ENCODE results near the gene TMX2. TPM values are rescaled to one million over a fixed set of nuclear protein-coding genes. Genes with fewer than 3 reads are reported as not detected.

The TMX2 gene
- total RNA-seq, 4 donors from 2014 or later, result 29.1 to 54.9 (median 40.5) TPM

DNA sequence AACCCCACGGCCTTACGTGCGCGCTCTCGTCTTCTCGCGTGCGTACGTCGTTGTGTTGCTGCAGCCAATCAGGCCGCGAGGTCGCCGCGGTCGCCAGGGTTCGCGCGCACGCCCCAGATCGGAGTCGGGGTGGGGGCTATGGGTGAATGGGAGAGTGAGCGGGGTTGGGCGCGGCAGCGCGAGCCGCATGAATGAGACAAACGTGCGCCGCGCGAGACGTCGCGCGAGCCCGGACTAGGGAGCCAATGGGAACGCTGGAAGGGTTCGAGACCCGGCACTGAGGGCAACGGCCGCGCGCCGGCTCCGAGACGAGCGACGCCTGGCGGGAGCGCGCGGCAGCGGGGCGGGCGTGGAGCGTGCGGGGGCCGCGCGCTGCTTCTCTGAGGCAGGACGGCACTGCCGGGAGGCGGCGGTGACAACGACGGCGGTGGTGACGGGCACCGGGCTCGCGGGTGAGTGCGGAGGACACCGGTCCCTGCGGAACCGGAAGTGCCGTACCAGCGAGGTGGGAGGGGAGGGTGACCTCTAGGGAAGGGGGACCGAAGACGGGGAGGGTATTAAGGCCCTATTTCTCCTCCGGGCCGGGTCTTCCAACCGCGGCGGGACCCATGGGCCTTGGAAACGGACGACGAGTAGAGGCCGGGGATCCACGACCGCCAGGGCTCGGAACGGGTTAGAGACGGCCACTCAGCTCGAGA, 44.5 kb upstream of the TMX2 start, which contains the start of gene ZDHHC5:
Gene ZDHHC5 (plus strand): TSS at position 379 of the 698 bp plus-strand sequence. CDS start 4,977 bp downstream, outside the sequence.
- H3K27me3 ChIP-seq, result no peaks in the 10 kb centered on the region
- peak within 1 kb of the TSS; percentile 70 to 85 (median 76) for H3K4me3 ChIP-seq
- peaks cover 19 to 34% of the 10 kb centered on the region in 2 donors for H3K4me1 ChIP-seq
- H3K27ac ChIP-seq, result peak within 1 kb of the TSS; percentile 92 to 97 (median 94)
- peaks cover 0 to 13% of the 10 kb centered on the region in 2 donors for H3K36me3 ChIP-seq
- peak; percentile 99 for DNase-seq
- ATAC-seq, result peak; percentile 90 to 92
- H3K9me3 ChIP-seq, result no peaks in the 10 kb centered on the region
- in situ Hi-C loops (cut with MboI; ENCODE audit: low sequenced_read_pairs in 4 of 4), result loop anchor here in 1 of 4 donors (25.0 kb wide), 1 partner anchor 919 kb away; the partner anchor contains the start of genes LPXN and ZFP91
- TF ChIP-seq POLR2A (IDR thresholded peaks at IDR 0.05), result peak; percentile 81 to 85
- peak in 4 of 5 experiments; percentile 35 to 79 (median 69) for TF ChIP-seq CTCF (IDR thresholded peaks at IDR 0.05 in 4 of 5, conservative IDR thresholded peaks at IDR 0.05 in 1 of 5)
- intact Hi-C loops (cut with DNase I; ENCODE audit: low total_unique reads), result loop anchor here (1.0 to 5.0 kb wide), 7 partner anchors 11 to 911 kb away; partner anchors contain the start of genes CLP1, CTNND1, MED19 and SELENOH

GRCh38 chr11:57668434-57668782, 44.0 kb upstream of the TMX2 start:
- intact Hi-C loops (cut with DNase I; ENCODE audit: low total_unique reads), result loop anchor here (5.0 kb wide), 1 partner anchor 341 kb away; no protein-coding TSS in a partner anchor
- no peaks in the 10 kb centered on the region for H3K27me3 ChIP-seq
- in situ Hi-C loops (cut with MboI; ENCODE audit: low sequenced_read_pairs in 4 of 4), result loop anchor here in 1 of 4 donors (25.0 kb wide), 1 partner anchor 919 kb away; the partner anchor contains the start of genes LPXN and ZFP91
- peaks cover 19 to 34% of the 10 kb centered on the region in 2 donors for H3K4me1 ChIP-seq
- peak overlapping the region; percentile 92 to 97 (median 94) for H3K27ac ChIP-seq
- no peaks in the 10 kb centered on the region for H3K9me3 ChIP-seq
- DNase-seq, result no peak
- TF ChIP-seq POLR2A (IDR thresholded peaks at IDR 0.05) (no peak), CTCF (IDR thresholded peaks at IDR 0.05 in 4 of 5, conservative IDR thresholded peaks at IDR 0.05 in 1 of 5) (no peak)
- peak; percentile 15 to 18 for ATAC-seq
- H3K4me3 ChIP-seq, result peak overlapping the region; percentile 64 to 85 (median 76)
- H3K36me3 ChIP-seq, result peaks cover 0 to 16% of the 10 kb centered on the region in 2 donors

GRCh38 chr11:57674251-57674650, 38.1 kb upstream of the TMX2 start:
- in situ Hi-C loops (cut with MboI; ENCODE audit: low sequenced_read_pairs in 4 of 4), result loop anchor here in 1 of 4 donors (25.0 kb wide), 1 partner anchor 913 kb away; the partner anchor contains the start of genes LPXN and ZFP91

More at GRCh38 chr11:57674251-57674650, 38.1 kb upstream of the TMX2 start:
- H3K4me3 ChIP-seq, result no peak overlapping the region
- no peaks in the 10 kb centered on the region for H3K9me3 ChIP-seq
- DNase-seq (no peak), ATAC-seq (no peak)
- no peak for TF ChIP-seq POLR2A (IDR thresholded peaks at IDR 0.05)
- no peak for TF ChIP-seq CTCF (IDR thresholded peaks at IDR 0.05 in 4 of 5, conservative IDR thresholded peaks at IDR 0.05 in 1 of 5)
- peaks cover 0 to 41% of the 10 kb centered on the region in 2 donors for H3K36me3 ChIP-seq
- no peak overlapping the region for H3K27ac ChIP-seq
- intact Hi-C loops (cut with DNase I; ENCODE audit: low total_unique reads), result no loop called here
- no peaks in the 10 kb centered on the region for H3K27me3 ChIP-seq
- H3K4me1 ChIP-seq, result peaks cover 15 to 18% of the 10 kb centered on the region in 2 donors

All from gastrocnemius medialis (tissue), 4 donors.